IPS-18c (cell line): ENCODE measurements around the gene ADAMTS14.

Experiments
- H3K4me3 ChIP-seq: 2 replicates; pipeline ENCODE4 v1.7.0; 2013; ENCODE audit warnings: low read depth, mild to moderate bottlenecking, low read length, moderate library complexity; ENCODE audit not compliant: insufficient read depth
- H3K9me3 ChIP-seq: one replicate; pipeline ENCODE4 v1.6.1; 2013; ENCODE audit warnings: mild to moderate bottlenecking, low read length, moderate library complexity; ENCODE audit not compliant: control insufficient read depth, insufficient read depth

Gene ADAMTS14

GRCh38 chr10:70803775-70804420 is 131.6 kb downstream of the ADAMTS14 start:
- no peak overlapping the region for H3K4me3 ChIP-seq
- no peaks in the 10 kb centered on the region for H3K9me3 ChIP-seq

- no peak overlapping the region for H3K4me3 ChIP-seq
Observed at GRCh38 chr10:70804421-70804808, 132.1 kb downstream of the ADAMTS14 start.

GRCh38 chr10:70805619-70806215 is 133.4 kb downstream of the ADAMTS14 start:
- Histone ChIP-seq H3K9me3 (no peaks in the 10 kb centered on the region), H3K4me3 (no peak overlapping the region)

More at GRCh38 chr10:70804421-70804808, 132.1 kb downstream of the ADAMTS14 start:
- H3K9me3 ChIP-seq: no peaks in the 10 kb centered on the region

- H3K4me3 ChIP-seq: no peak overlapping the region
- no peaks in the 10 kb centered on the region for H3K9me3 ChIP-seq
Observed at GRCh38 chr10:70806841-70807240, 134.5 kb downstream of the ADAMTS14 start.

- Histone ChIP-seq H3K4me3 (no peak overlapping the region), H3K9me3 (no peaks in the 10 kb centered on the region)
Observed at GRCh38 chr10:70807556-70807955, 135.2 kb downstream of the ADAMTS14 start.

- no peaks in the 10 kb centered on the region for H3K9me3 ChIP-seq
- 0 out of 2 replicates have a peak overlapping the region, but pooled peaks have one; percentile 20 for H3K4me3 ChIP-seq
Observed at GRCh38 chr10:70809011-70809611, 136.8 kb downstream of the ADAMTS14 start.

GRCh38 chr10:70809726-70810125 is 137.4 kb downstream of the ADAMTS14 start:
- no peaks in the 10 kb centered on the region for H3K9me3 ChIP-seq

GRCh38 chr10:70810967-70811366 is 138.7 kb downstream of the ADAMTS14 start:
- H3K4me3 ChIP-seq: no peak overlapping the region
- no peaks in the 10 kb centered on the region for H3K9me3 ChIP-seq

More at GRCh38 chr10:70809726-70810125, 137.4 kb downstream of the ADAMTS14 start:
- no peak overlapping the region for H3K4me3 ChIP-seq

GRCh38 chr10:70811881-70812280 is 139.6 kb downstream of the ADAMTS14 start:
- no peak overlapping the region for H3K4me3 ChIP-seq
- H3K9me3 ChIP-seq: no peaks in the 10 kb centered on the region
